GM21423 (cell line): Measurements from ENCODE around the gene B3GALT6.

ENCODE experiments used
- ATAC-seq: cut with Tn5 transposase; IDR thresholded peaks from one replicate; pipeline ENCODE4 v1.9.1; 2021; ENCODE audit warnings: mild to moderate bottlenecking, moderate library complexity; ENCODE audit not compliant: unreplicated experiment

The B3GALT6 gene

DNA sequence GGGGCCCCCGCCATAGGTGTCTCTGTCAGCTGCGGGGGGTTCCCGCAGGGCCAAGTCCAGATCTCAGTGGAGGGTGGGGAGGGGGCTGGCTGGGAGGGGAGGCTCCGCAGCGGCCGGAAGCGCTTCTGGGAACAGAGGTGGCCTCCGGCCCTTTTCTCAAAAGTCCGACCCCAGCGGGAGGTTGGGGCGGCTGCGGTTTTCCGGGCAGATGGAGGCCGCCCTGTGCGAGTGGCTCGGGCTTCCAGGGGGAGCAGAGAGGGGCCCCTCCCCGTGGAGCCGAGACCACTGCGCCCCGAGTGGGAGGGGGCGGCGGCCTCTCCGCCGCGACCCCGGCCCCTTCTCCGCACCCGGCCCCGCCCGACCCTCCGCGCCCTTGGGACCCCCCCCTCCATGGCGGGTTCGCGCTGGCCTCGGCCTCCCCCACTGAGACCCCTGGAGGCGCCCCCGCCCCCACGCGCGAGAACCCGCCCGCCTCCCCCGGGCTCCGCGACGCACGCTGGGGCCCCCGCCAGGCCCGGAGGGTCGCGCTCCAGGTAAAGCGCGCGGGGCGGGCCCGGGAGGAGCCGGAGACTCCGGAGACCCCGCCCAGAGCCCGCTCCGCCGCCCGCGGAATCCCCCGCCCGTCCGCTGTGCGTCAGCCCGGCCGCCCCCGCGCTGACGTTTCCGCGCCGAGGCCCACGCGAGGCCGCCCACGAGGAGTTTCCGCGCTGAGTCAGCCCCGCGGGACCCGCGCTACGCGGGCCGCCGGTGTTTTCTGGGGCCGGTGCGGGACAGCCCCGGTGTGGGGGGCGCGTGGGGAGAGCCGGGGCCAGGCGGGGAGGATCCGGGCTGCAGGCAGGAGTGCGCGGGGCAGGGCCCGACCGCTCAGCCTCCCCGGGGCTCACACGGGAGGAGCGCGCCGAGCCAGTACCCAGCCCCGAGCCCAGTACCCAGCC lies 30.9 kb upstream of the B3GALT6 start:
- ATAC-seq: peak; percentile 51

DNA sequence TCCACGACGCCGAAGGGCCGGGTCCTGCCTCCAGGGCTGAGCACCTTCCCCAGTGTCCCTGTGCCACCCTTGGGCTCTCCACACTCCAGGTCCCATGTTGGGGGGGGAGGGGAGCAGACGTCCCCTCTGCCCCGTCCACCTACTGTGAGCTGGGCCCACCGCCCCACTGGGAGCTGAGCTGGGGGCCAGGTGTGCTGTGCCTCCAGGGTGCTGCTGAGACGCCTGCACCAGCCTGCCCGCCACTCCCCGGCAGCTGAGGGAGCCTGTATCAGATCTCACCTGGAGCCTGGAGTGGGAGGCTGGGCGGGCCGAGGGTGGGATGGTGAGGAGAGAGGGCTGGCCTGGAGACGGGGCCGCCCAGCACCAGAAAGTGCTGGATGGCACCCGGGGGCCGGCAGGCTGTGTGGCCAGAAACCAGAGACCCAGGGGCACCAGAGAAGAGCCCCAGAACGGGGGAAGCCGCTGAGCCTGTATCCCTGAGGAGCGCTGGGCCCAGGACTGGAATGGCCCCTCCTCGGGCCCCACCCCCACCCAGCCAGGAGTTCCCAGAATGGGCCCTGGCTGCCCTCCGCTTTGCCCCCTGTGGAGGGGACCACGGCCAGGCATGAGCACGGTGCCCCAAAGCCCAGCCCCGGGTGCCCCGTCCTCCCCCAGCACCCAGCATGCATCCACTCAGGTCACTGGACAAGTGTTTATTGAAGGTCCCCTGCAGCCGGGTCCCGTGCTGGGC lies 29.0 kb upstream of the B3GALT6 start:
- ATAC-seq: no peak

DNA sequence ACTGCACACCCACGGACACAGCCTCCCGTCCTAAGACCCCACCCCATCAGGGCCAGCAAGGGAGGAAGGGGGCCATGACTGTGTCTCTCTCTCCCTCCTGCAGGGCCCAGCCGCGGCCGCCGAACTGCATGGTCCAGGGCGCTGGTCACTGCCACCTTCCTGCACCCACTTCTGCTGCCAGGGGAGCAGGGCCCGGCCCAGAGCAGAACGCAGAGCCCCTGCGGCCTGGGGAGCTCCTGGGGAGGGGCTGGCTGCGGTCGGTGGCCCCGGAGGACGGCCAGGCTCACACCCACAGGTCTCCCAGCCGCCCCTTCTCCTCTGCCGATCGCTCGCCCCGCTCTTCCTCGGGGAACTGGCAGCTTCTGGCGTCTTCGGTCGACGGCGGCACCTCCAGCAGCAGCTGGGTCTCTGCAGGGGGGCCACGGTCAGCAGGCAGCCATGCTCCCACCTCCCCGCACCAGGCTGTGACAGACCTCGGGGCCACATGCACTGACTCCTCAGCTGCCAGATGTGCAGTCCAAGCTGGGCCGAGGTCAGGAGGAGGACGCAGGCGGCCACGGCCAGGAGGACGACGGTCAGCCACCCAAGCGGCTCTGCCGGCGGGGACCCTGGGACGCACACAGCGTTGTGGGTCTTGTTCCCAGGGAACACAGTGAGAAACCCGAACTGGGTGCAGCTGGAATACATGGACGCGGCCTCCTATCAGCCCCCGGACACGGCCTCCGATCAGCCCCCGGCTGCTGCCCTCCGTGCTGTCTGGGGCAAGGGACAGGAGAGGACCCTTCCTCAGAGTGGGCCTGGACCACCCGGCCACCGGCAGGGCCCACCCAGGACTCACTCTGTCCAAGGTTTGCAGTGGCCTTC lies 28.2 kb upstream of the B3GALT6 start:
- ATAC-seq: no peak

DNA sequence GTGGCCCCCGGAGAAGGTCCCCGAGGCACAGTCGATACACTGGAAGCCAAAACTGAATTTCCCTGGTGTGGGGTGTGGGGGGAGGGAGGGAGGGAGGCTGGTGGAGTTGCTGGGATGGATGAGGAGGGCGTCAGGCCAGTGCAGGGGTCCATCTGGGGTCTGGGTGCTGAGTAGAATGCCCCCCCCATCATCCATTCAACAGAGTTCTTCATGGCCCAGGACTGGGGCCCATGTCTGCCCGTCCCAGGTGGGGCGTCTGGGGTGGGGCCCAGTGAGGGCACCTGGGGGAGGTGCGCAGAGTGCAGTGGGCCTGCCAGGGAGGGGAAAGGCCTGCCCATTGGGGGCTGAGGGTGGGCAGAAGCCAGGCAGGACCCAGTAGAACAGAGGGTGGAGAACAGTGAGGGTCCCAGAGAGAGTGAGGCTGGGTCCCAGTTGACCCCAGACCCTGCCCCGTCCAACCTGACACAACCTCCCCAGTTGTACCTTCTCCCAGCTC lies 27.6 kb upstream of the B3GALT6 start:
- no peak for ATAC-seq

DNA sequence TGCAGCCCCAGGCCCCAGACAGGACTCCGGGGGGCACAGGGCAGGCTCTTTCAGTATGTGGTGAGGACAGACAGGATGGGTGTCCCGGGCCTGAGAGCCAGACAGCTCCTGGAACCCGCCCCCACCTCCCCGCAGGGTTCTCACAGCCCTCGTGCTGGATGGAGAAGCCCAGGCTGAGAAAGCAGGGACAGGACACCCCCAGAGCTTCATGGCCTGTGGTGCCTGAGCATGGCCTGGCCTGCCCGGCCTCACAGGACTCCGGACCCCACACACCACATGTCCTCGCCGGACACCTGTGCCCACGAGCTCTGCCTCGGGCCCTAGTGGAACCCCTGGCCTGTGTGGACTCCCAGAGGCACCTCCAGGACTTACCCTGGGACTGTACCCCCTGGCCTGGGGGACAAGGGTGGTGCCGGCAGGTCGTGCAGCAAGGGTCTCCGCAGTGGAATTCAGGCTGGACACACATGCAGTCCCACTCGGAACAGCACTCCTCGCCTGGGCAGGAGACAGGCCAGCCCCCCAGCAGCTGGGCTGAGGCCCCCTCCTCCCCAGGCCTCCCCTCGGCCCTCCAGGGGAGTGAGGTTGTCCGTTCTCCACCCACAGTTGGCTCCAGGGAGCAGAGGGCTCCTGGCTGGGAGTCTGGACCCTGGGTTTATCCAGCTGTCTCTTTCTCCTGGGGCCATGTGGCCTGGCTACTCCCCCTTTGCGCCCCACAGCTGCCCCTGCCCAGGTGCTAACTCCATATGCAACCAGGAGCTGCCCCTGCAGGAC lies 26.9 kb upstream of the B3GALT6 start:
- no peak for ATAC-seq

DNA sequence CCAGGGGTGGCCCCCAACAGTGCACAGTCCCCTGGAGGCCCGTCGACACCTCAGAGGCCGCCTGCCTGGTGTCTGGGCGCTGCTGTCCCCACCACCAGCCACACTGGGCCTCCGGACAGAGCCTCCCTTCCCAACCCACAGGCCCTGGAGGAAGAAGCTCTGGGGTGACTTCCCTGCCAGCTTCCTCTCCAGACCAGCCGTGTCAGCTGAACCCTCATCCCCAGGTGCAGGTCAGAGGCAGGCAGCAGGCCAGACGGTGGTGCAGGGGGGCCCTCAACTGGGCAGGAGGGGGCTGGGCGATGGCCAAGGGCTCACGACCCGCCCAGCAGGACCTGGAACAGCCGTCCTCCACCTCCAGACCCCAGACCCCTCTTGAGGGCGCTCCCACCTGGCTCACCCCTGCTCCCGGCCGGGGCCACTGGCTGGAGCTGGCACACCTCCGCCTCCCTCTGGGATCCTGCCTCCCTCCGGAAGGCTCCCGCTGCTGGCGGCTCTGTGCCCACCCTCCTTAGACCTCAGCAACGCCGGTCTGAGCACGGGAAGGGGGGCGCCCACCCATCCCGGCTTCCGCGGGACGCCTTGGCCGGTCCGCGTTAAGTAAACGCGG lies 26.2 kb upstream of the B3GALT6 start:
- ATAC-seq: no peak

DNA sequence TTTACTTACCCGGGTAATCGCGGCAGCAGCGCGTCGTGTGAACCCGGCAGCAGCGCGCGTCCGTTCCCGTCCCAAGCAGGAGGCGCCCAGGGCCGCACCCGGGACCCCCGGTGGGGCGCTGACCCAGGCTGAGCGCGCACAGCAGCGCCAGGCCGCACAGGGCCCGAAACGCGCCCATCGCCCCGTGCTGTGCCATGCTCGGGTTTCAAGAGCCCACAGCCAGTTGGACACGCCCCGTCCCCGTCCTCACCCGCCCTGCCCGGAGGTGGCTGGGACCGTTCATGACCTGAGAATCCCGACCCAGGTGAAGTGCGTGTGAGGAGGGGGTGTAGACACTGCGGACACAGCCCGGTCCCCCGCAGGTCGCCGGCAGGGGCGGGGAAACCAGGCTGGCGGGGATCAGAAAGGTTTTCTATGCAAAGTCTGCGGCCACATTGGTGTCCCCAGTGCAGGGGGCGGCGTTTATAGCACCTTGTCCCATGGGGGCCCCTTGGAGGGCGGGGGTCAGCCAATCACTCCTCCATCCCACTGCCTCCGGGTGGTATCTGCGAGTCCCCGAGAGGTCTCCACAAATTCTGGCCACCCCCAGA lies 25.6 kb upstream of the B3GALT6 start, which contains the start of gene TNFRSF18:
TSS of gene TNFRSF18 (minus strand) at position 217 of the 590 bp plus-strand sequence. CDS start at position 196, 21 bp downstream.
- no peak for ATAC-seq

DNA sequence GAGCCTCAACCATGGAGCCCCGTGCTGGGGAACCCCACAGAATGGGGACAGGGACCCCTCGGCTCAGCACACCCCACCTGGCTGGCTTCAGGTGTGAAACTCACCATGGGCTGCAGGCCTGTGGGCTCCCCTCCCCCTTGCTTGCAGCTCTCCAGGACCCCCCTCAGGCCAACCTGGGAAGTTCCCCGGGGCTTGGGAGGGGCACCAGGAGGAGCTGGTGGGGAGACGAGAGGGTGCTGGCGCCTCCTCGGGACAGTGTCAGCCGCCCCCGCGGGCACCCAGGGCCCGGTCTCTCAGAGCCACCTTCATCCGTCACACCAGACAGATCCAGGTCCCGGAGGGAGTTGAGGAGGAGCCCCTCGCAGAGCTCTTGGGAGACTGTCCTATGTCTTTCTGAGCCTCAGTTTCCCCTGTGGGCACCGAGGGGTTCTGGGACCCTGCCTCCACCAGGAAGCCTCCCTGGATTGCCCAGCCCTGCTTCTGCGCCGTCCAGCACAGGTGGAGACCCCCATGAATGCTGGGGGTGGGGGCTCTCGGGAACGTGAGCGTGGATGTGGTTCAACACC lies 25.0 kb upstream of the B3GALT6 start:
- no peak for ATAC-seq

DNA sequence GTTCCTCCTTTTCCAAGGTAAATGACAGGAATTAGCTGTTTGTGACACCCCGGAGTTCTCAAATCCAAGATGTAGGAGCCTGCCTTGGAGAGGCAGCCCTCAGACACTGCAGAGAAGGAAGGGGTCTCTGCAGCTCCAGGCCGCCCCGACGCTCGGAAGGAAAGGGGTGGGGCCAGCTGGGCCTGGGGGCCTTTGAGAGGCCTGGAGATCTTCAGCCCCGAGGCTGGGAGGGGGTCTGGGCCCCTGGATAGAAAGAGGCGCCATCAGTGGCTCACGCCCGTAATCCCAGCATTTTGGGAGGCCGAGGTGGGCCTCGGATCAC lies 24.5 kb upstream of the B3GALT6 start:
- ATAC-seq: no peak

DNA sequence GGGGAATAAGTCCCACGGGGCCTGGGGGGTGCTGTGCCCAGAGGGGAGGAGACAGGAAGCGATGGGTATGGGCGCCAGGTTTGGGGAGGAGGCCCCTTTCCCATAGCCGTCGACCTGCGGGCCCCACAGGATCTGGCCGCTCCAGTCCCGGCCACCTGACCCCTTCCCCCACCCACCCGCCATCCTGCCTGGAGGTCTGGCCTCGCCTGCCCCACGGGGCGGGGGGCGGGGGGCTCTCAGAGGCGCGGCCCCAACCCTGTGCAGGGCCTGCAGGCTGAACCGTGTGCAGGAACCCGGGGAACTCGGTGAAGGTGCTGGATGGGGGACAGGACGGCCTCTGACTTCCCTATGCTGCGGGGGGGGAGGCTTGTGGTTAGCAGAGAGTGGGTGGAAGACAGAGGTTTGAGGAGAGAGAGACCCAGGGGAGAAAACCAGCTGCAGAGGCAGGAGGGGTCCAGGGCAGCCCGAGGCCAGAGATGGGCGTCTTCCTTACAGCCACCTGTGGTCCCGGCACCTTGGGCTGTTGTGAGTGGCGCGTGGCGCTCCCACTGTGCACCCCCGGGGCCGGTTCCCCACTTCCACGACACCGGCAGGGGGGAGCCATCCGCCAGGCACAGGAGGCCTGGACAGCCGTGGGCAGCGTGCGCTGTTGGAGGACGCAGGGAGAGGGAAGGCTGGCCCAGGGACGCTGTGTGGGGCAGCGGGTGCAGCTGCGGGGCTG lies 23.2 kb upstream of the B3GALT6 start:
- ATAC-seq: no peak

DNA sequence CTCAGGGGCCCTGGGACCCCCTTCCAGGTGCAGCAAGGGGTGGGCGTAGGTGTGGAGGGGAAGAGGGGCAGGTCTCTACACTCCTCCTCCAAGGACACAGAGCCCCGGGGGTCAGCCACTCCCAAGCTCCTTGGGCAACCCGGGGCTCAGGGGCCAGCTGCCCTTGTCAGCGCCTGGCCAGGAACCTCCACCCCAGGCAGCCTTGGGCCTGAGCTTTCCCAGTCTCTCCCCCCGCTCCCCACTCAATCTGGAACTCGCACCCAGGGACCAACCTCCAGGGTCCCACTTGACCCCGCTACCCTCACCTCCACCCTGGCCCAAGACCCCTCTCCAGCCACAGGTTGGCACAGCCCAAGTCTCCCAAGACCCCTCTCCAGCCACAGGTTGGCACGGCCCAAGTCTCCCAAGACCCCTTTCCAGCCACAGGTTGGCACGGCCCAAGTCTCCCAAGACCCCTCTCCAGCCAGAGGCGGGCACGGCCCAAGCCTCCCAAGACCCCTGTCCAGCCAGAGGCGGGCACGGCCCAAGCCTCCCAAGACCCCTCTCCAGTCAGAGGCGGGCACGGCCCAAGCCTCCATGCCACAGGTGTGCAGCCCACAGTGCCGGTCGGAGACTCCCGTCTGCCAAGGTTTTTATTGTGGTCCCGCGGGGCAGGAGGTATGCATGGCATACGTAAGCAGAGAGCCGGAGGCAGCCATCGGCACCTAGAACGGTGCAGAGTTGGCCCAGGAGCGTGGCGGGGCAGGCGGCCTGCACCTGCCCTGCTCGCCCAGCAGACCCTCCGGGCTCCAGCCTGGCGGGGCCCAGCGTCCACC lies 21.1 kb upstream of the B3GALT6 start:
- ATAC-seq: no peak

DNA sequence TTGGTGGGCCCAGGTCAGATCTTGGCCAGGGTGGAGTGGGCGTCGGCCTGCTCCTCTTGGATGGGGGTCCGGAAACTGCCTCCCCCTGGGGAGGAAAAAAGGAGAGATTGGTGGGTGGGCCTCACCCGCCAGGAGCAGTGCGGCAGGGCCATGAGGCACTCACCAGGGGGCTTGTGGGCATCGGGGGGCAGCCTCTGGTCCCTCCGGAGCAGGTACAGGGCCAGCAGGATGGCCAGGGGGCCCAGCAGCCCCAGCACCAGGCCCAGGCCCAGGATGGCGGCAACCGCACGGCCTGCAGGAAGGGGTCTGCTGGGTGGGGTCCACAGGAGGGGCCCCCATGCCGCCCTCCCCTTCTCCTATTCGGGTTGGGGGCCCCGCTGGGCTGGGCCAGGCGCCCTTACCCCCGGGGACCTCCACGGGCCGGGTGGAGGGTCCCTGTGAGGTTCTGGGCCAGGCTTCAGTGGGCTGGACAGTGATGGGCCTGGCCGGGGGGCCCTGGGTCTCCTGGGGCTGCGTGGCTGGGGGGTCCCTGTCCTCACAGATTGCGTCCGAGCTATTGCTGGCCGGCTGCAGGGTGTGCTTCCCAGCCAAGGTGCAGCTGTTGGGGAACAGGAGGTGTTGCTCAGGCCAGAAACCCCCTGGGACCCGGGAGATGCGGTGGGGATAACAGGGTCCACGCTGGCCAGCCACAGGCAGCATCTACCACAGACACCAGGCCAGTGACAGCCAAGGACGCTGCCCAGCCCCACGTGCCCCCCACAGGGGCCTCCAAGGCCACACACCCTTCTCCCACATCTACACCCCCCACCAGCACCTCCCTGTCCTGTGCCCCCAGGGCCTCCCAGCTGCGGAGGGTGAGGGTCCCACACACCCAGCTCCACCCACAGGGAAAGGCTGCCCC lies 20.2 kb upstream of the B3GALT6 start:
- ATAC-seq: no peak

DNA sequence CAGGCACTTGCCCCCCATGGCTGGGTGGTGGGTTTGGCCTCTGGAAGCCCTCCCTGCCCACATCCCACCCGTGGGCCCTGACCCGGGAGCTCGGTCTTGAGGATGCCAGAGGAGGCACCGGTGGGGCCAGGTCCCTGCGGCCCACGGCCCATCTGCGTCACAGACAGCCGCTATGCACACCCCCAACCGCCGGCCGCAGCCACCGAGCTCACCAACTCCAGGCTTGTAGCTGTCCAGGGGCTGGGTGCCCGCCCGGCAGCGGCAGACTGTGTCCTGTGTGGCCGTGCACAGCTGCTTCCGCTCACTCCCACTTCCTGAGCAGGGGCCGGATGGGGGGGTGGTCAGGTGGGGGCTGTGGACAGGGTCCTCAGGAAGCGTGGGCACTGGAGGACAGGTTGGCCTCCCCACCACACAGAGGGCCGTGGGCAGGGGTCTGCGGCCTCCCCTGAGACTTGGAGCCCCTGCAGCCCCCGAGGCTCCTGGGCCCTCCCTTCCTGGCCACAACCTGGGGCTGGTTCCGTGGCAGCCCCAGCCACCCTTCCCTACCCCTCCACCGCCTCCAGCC lies 19.2 kb upstream of the B3GALT6 start:
- no peak for ATAC-seq

DNA sequence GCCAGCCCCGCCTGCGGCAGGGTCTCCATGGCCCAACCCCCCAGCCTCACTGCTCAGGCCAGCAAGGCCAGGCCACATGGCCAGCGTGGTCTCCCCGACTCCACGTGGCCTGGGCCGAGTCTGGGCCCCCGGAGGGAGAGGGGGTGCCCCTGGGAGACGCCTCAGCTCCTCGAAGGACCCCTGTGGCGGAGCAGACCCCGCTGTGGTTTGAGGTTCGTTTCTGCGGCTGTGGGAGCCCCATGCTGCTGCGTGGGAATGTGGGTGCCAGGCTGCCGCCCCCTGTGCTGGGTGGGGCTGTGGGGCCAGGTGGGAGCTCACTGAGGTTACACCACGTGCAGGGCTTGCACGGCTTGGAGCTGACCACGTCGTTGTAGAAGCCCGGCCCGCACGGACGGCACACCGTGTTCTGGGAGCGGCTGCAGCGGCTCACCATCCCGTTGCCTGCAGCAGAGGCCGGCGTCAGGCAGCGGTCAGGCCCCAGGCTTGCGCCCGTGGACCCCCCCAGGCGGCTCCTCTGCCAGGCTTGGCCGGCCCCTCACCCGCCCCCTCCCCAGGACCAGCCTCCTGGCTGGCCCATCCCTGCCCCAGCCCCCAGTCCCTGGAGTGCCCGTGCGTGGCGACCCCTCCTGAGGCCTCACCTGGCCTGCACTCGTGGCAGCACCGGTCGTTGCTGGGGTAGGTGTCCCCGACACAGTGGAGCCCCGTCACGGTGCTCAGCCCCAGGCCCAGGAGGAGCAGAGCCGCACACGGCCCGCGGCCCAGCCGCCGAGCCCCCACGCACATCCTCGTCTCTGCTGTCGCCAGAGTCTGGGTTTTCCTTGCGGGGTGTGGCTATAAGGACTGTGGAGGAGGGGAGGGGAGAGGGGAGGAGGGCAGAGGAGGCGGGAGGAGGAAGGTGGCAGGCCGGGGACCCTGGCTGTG lies 18.4 kb upstream of the B3GALT6 start, which contains the start of gene TNFRSF4:
TSS of gene TNFRSF4 (minus strand) at position 809 of the 921 bp plus-strand sequence. CDS start at position 783, 26 bp downstream.
- ATAC-seq: no peak

DNA sequence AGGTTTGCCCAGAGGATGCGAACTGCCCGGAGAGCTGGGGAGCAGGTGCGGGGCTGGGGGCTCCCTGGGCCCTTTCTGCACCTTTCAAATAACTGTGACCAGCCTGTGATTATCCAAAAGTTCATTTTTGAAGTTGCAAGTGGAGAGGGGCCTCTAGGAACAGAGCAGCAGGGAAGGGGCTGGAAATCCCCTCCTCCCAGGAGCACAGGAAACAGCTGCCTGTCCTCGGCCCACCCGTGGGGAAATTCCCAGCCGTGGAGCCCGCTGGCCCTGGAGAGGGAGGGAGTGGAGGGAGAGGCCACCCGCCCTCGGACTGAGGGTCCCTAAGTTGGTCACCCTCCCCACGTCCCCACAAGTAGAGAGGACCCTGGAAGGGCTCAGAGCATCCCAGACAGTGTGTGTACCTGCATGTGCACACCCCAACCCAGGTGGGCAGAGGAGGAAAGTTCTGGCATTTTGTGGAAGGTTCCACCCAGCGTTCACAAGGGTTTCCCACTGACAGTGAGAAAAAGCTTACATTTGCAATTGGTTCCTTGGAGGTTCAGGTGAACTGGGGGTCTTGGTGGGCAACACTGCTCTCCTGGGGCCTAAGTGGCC lies 16.9 kb upstream of the B3GALT6 start:
- ATAC-seq: no peak
